CD4-positive, alpha-beta T cell treated with Interleukin-6 at 100 ng/mL for 8 hours (primary cell): ENCODE results near the gene RAB29.

Source experiments
- DNase-seq: peaks from one replicate; pipeline ENCODE4 v3.0.0-alpha.2; 2020; ENCODE audit warnings: mixed read lengths, low spot score

The RAB29 gene

DNA sequence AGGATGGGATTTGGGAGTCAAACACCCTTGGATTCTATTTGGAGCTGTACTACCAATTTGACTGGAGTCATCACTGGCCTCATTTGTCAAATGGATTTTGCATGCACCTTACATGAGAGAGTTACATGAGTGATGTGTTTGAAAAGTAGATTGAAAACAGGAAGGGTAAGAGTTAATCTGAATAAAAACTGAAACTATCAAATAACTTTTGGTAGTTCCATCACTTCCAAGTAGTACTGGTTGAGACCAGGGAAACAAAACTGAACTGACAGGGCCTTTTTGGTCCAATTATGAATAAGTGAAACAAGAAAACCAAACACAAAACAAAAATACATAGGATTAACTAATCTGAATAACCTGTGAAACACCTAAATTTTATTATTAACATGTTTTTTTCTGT lies 55.5 kb downstream of the RAB29 start:
- DNase-seq = no peak

DNA sequence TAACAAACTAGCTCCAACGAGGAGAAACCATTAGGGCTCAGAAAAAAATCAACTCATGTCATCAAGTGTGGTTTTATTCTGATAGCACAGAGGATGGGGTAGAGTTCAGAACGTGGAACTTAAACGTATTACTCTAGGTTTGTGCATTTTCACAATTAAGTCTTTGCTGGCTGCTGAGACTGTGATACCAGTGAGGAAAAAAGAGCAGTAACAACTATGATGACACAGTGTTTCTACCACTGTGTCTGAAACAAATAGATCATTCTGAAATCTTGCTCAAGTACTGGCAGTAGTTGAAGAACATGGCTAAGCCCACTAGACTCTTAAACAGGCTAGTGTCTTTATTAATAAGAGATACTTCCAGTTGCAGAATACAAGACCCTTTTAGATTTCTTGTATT lies 56.3 kb downstream of the RAB29 start:
- no peak for DNase-seq
